HG03575 (cell line): ENCODE results near the gene ALG12.

ENCODE experiments used
- ATAC-seq: cut with Tn5 transposase; IDR thresholded peaks from one replicate; pipeline ENCODE4 v1.9.1; 2021; ENCODE audit not compliant: unreplicated experiment, insufficient number of reproducible peaks, low FRiP score; ENCODE audit errors: extremely low read depth

Gene ALG12

GRCh38 chr22:49921508-49922278, 3.5 kb upstream of the ALG12 start:
- no peak for ATAC-seq

GRCh38 chr22:49920859-49921258, 2.6 kb upstream of the ALG12 start:
- ATAC-seq, result no peak

DNA sequence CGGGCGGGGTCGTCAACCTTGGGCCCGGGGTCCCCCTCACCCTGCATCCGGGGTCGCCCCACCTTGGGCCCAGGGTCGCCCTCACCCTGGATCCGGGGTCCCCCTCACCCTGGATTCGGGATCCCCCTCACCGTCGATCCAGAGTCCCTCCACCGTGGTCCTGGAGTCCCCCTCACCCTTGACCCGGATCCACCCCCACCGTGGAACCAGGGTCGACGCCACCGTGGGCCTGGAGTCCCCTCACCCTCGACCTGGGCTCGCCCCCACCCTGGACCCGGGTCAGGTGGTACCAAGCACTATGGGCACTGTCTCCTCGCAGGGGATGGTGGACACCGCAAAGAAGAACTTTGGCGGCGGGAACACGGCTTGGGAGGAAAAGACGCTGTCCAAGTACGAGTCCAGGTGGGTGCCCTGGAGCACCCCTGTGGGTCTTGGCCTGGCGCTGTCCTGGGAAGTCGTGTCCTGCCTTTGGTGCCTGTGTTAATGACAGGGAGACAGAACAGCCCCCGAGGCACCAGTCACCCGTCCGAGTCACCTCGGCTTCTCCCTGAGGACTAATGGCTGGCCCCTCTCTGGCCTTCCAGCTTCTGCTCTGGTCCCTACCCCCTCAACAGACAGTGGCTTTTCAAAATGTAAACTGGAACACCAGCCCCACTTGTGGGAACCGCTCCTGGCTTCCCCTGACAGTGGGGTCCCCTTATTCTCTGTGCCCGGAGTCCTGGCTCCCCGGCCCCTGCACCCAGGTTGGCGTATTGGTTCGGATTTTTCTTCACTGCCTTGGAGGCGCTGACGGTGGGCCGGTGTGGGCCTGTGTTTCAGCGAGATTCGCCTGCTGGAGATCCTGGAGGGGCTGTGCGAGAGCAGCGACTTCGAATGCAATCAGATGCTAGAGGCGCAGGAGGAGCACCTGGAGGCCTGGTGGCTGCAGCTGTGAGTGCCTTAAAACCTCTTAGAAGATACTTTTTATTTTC, 958 bp upstream of the ALG12 start:
- no peak for ATAC-seq

- no peak for ATAC-seq
These were observed 1.4 kb downstream of the ALG12 start for GRCh38 chr22:49916831-49917230.

DNA sequence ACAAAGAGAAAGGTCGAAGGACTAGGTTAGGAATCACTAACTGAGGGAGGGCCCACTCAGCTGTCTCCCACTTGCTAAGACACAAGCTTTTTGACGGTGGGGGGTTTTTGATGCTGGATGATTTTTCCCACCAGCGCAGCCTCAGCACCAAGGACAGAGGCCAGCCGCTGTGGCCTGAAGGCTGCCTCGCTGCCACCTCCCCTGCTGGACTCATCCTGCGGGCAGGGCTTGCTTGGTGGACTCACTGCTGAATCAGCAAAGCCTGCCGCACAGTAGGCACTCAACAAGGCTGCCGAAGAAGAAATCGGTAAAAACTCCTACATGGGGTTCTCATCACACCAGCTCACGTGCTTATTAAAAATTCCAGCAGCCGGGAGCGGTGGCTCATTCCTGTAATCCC, 2.6 kb downstream of the ALG12 start:
- no peak for ATAC-seq

GRCh38 chr22:49914256-49914655, 4.0 kb downstream of the ALG12 start:
- no peak for ATAC-seq

DNA sequence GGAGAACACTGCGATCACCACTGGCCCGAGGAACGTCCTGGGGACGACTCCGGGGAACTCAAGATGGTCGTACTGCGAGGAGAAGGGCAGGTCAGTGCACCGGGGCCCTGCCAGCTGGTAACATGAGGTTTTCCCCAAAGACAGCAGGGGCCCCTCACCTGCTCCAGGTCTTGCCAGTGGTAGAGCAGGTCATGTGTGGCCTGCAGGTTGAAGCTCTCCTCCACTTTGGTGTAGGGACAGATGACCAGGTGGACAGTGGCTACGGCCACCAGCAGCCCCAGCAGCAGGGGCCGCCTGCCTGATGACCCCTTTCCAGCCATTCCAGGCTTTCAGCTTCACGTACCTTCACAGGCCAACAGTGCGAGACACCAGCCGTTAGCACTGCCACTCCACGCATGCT, 4.8 kb downstream of the ALG12 start:
- ATAC-seq, result no peak

DNA sequence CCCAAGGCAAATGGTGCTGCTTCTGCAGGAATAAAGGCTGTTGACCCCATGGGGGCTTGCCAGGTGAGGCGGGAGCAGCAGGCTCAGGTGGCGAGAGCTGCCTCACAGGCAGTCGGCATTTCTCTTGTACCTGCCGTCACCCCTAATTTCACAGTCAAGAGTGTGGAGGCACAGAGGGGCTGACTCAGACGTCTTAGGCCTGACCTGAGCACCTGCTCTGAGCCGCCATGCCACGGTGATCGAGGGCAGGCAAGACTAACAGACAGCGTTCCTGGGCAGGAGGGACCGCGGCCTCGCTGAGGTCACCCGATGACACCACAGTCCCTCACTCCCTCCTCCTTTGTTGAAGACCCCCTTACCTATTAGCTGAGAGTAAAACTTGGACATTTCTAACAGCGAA, 5.2 kb downstream of the ALG12 start:
- no peak for ATAC-seq

DNA sequence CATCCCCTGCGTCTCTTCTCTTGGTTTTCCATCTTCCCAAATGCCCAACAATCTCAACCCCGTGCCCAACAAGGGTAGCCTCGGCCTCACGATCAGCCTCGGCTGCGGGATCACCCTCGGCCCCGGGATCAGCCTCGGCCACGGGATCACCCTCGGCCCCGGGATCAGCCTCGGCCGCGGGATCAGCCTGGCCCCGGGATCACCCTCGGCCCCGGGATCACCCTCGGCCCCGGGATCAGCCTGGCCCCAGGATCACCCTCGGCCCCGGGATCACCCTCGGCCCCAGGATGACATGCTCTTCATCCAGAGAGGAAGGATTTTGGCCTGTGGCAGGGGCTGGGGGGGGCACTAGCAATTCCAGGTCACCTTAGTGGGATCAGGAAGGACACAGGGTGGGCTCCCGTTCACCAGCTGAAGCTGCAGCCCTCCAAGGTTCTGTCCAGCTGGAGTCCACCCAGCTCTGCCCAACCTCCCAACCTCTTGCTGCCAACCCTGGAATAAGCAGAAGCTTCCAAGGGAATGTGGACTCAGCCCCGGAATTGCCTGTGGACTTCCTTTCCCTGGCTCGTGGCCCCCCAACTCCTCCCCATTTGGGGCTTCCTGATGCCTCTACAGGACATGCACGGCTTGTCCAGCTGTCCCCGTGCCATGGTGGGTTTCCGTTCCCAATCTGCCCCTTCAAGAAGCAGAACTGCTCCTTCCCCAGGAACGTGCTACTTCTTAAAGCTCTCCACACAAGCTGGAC, 6.2 kb downstream of the ALG12 start:
- ATAC-seq, result no peak

DNA sequence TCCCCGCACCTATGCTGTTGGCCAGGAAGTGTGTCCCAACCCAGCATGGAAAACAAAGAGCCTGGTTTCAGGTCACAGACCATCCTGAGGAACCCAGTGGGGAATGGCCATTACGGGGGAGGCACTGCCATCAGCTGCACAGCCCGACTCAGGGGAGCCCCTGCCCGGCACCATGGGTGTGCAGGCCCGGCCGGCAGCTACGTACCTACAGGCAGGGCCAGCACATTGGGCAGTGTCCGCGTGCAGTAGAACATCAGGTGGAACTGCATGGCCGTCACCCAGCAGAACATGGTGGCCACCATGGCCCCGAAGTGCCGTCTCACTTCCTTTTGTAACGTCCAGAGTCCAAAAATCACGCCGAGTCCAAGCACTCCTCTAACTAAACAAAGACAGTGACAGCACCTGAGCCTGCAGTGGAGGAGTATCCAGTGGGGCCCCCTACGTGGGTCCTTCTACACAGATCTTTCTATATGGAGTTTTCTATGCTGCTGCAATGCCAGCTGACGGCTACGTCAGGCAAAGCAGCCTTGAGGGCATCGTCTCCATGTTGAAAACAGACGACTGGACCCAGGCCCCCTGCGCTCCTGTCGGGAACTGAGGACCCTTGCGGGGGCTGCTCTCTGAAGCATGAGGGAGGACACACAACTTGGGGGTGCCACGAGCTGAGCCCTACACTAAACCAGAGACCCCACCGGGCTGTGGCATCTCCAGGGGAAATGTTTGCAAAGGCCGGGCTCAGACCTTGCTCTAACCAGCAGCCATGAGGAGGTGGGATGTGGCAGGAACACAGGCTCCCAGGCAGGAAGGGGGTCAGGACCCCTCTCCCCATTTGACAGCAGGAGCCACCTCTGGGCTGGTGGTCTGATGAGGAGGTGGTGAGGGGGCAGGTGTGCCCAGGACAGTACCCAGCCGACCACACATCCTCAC, 7.7 kb downstream of the ALG12 start:
- no peak for ATAC-seq

- no peak for ATAC-seq
These were observed 8.6 kb downstream of the ALG12 start for GRCh38 chr22:49909476-49910205.

DNA sequence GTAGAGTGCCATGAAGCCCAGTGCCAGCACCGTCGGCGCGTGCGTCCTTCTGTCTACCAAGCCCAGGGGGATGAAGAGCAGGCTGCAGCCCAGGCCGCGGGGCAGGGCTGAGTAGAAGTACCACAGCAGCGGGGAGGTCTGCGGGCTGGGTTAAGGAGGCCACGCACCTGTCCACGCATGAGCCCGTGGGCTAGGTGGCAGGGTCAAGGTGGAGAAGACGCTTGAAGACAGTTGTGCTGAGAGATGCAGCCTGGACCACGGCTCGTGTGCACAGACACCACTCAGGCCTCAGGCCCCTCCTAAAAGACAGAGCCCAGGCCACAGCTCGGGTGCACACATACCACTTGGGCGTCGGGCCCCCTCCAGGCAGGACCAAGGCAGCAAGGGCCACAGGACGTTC, 10.4 kb downstream of the ALG12 start:
- no peak for ATAC-seq

DNA sequence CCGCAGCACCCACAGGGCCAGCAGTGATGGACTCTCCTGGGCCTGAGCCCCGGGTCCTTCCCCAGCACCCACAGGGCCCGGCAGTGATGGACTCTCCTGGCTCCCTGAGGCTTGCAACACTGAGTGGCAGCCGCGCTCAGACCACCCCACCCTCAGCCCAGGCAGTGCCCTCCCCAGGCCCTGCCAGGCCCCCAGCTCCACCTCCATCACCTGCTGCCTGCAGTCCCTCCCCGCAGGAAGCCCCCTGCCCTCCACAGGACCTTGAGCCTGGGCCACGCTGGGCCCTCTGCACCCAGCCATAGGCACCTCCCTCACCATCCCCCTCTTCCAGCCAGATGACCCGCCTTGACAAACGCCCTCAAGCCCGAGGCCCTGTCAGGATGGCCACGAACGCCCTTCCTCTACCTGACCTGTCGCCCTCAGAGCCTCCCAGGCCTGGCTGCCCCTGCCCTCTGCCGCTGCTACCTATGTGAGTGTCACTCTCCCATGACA, 11.4 kb downstream of the ALG12 start:
- ATAC-seq, result no peak

DNA sequence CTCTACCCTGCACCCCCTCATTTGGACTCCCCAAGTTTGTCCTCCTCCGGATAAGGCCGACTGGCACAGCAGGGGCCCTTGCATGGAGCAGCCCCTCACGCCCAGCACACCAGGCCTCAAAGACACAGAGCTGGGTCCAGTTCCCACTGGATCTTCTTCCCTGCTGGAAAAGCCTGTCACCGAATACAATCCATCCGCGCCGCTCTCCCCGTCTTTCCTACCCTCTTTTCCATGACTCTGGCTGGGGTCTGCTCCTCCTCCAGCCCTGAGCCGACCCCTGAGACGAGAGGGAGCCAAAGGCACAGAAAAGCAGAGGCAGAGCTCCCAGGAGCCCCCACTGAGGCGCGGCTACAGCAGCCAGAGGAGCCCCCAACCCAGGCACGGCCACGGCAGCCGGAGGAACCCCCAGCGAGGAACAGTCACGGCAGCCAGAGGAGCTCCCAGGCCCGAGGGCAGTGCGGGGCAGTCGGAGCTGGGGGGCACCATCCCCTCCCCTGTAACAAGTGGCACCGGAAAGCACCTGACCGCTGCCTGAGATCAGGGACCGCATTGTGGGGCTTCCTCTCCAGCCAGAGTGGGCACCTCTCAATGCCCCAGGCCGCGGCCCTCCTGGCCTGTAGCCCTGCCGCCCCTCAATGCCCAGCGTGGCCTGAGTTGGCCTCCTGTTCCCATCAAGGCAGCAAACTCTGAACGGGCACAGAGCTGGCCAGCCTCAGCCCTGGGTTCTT, 12.0 kb downstream of the ALG12 start:
- ATAC-seq, result no peak

DNA sequence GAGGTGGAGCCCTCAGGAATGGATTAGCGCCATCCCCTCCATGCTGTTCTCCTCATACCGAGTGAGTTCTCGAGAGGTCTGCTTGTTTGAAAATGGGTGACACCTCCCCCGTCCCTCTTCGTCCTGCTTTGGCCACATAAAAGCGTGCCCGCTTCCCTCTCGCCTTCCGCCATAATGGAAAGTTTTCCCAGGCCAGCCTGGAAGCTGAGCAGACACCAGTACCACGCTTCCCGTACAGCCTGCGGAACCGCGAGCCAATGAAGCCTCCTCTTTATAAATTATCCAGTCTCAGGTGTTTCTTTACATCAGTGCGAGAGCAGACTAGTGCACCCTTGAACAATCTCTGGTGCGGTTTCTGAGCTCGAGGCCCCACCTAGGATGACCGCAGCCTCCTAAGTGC, 12.8 kb downstream of the ALG12 start:
- ATAC-seq, result no peak

DNA sequence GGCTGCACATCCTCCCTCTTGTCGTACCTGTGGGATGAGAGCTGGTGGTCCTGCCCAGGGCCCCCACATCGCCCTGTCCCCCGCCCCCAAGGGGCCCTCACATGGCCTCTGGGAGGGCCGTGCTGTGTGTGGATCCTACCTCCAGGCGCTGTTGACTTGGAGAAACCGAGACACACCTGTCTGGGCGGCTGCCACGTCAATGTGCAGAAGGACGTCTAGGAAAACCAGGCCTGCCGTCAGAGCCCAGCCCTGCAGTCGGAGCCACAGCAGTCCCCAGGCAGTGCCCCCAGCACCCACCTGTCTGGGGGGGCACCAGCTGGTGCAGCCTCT, 14.2 kb downstream of the ALG12 start:
- ATAC-seq, result no peak

GRCh38 chr22:49903322-49904039, 14.8 kb downstream of the ALG12 start:
- no peak for ATAC-seq
